B cell (primary cell): Measurements from ENCODE around the gene CTSH.

Experiments used
- CTCF ChIP-seq: fragments of 200-600 bp; IDR thresholded peaks from one replicate; pipeline ENCODE4 v1.8.0; 2022; ENCODE audit warnings: antibody characterized with exemption, mild to moderate bottlenecking
- EZH2 ChIP-seq: IDR thresholded peaks from 2 replicates; pipeline ENCODE4 v1.6.1; 2012; ENCODE audit warnings: borderline replicate concordance, low read depth, mild to moderate bottlenecking, moderate library complexity, low read length; ENCODE audit not compliant: insufficient read depth, poor library complexity, severe bottlenecking

- TF ChIP-seq CTCF (no peak), EZH2 (no peak)
Observed at GRCh38 chr15:78985859-78986475, 41.1 kb upstream of the CTSH start.
